ENCODE measurements around the gene RAB2B.

Gene RAB2B

GRCh38 chr14:21505012-21505553 lies 28.3 kb upstream of the RAB2B start:
- TF ChIP-seq EZH2phosphoT487 (IDR thresholded peaks at IDR 0.05; ENCODE audit: borderline replicate concordance): no peak
- TF ChIP-seq, protein P1, sequence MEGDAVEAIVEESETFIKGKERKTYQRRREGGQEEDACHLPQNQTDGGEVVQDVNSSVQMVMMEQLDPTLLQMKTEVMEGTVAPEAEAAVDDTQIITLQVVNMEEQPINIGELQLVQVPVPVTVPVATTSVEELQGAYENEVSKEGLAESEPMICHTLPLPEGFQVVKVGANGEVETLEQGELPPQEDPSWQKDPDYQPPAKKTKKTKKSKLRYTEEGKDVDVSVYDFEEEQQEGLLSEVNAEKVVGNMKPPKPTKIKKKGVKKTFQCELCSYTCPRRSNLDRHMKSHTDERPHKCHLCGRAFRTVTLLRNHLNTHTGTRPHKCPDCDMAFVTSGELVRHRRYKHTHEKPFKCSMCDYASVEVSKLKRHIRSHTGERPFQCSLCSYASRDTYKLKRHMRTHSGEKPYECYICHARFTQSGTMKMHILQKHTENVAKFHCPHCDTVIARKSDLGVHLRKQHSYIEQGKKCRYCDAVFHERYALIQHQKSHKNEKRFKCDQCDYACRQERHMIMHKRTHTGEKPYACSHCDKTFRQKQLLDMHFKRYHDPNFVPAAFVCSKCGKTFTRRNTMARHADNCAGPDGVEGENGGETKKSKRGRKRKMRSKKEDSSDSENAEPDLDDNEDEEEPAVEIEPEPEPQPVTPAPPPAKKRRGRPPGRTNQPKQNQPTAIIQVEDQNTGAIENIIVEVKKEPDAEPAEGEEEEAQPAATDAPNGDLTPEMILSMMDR (conservative IDR thresholded peaks at IDR 0.05; ENCODE audit: low read length): no peak

GRCh38 chr14:21503376-21503775 lies 26.6 kb upstream of the RAB2B start:
- H3K79me2 ChIP-seq (ENCODE audit: insufficient read depth, low read length): peaks cover 36% of the 10 kb centered on the region
- no peak overlapping the region for H2AFZ ChIP-seq (ENCODE audit: low read length)
- peaks cover 52% of the 10 kb centered on the region; the same call in 1 of the 2 replicates for H3K36me3 ChIP-seq (ENCODE audit: insufficient read depth, low read length)
- TF ChIP-seq, protein P1 (conservative IDR thresholded peaks at IDR 0.05; ENCODE audit: low read length): no peak
- TF ChIP-seq EZH2phosphoT487 (IDR thresholded peaks at IDR 0.05; ENCODE audit: borderline replicate concordance): no peak
- H3F3A ChIP-seq (ENCODE audit: low read depth): no peaks in the 10 kb centered on the region
- no peaks in the 10 kb centered on the region for H3K27me3 ChIP-seq (ENCODE audit: insufficient read depth, low read length, poor library complexity, severe bottlenecking)
- no peak overlapping the region for H3K9ac ChIP-seq (ENCODE audit: low read depth, low read length, poor library complexity, severe bottlenecking)
- no peaks in the 10 kb centered on the region for H3K9me3 ChIP-seq (ENCODE audit: insufficient read depth, low read depth, low read length)
- no peak overlapping the region for H3K4me3 ChIP-seq (ENCODE audit: low read length, poor library complexity, severe bottlenecking)
- peaks cover 7% of the 10 kb centered on the region for H4K20me1 ChIP-seq (ENCODE audit: insufficient read depth, low read length, poor library complexity, severe bottlenecking)
- H3K9me2 ChIP-seq (replicated peaks; ENCODE audit: low read depth, low read length): no peaks in the 10 kb centered on the region
- no peaks in the 10 kb centered on the region for H3K4me1 ChIP-seq (ENCODE audit: insufficient read depth, low read length, poor library complexity, severe bottlenecking)
- no peak overlapping the region for H3K4me2 ChIP-seq (ENCODE audit: low read depth, low read length, poor library complexity, severe bottlenecking)

More at GRCh38 chr14:21505012-21505553, 28.3 kb upstream of the RAB2B start:
- no peak overlapping the region for H3K4me3 ChIP-seq (ENCODE audit: low read length, poor library complexity, severe bottlenecking)
- H3K9me3 ChIP-seq (ENCODE audit: insufficient read depth, low read depth, low read length): no peaks in the 10 kb centered on the region
- H3K79me2 ChIP-seq (ENCODE audit: insufficient read depth, low read length): peaks cover 53% of the 10 kb centered on the region
- no peaks in the 10 kb centered on the region for H3F3A ChIP-seq (ENCODE audit: low read depth)
- H4K20me1 ChIP-seq (ENCODE audit: insufficient read depth, low read length, poor library complexity, severe bottlenecking): peaks cover 14% of the 10 kb centered on the region
- peak overlapping the region; percentile 26 for H3K4me2 ChIP-seq (ENCODE audit: low read depth, low read length, poor library complexity, severe bottlenecking)
- H3K27me3 ChIP-seq (ENCODE audit: insufficient read depth, low read length, poor library complexity, severe bottlenecking): no peaks in the 10 kb centered on the region
- H3K4me1 ChIP-seq (ENCODE audit: insufficient read depth, low read length, poor library complexity, severe bottlenecking): peaks cover 4% of the 10 kb centered on the region
- H3K9me2 ChIP-seq (replicated peaks; ENCODE audit: low read depth, low read length): no peaks in the 10 kb centered on the region
- no peak overlapping the region for H2AFZ ChIP-seq (ENCODE audit: low read length)
- peaks cover 37% of the 10 kb centered on the region; the same call in 1 of the 2 replicates for H3K36me3 ChIP-seq (ENCODE audit: insufficient read depth, low read length)
- no peak overlapping the region for H3K9ac ChIP-seq (ENCODE audit: low read depth, low read length, poor library complexity, severe bottlenecking)

DNA sequence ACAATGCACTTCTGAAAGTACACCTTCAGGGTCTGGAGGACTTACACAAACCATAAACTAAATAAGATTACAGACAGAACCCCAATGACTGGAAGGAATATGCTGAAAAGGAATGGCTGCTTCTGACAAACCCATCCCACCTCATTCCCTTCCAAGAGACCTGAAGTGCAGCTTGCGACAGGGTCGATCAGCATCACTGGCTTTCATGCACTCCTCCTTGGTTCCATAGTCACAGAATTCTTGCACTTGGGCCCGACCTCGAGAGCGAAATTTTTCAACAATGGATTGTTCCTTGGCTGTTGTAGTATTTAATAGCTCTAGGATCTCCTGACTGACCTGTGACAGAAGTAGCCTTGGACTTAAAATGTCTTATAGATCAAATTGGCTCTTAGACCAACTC lies 24.8 kb upstream of the RAB2B start:
- TF ChIP-seq EZH2phosphoT487 (IDR thresholded peaks at IDR 0.05; ENCODE audit: borderline replicate concordance): no peak
- TF ChIP-seq, protein P1 (conservative IDR thresholded peaks at IDR 0.05; ENCODE audit: low read length): no peak
- Histone ChIP-seq H3F3A (ENCODE audit: low read depth) (no peaks in the 10 kb centered on the region; the same call in 1 of the 2 replicates), H3K27me3 (ENCODE audit: insufficient read depth, low read length, poor library complexity, severe bottlenecking) (no peaks in the 10 kb centered on the region), H2AFZ (ENCODE audit: low read length) (no peak overlapping the region), H4K20me1 (ENCODE audit: insufficient read depth, low read length, poor library complexity, severe bottlenecking) (peaks cover 7% of the 10 kb centered on the region), H3K4me3 (ENCODE audit: low read length, poor library complexity, severe bottlenecking) (no peak overlapping the region), H3K9ac (ENCODE audit: low read depth, low read length, poor library complexity, severe bottlenecking) (no peak overlapping the region), H3K79me2 (ENCODE audit: insufficient read depth, low read length) (peaks cover 20% of the 10 kb centered on the region), H3K4me1 (ENCODE audit: insufficient read depth, low read length, poor library complexity, severe bottlenecking) (no peaks in the 10 kb centered on the region), H3K36me3 (ENCODE audit: insufficient read depth, low read length) (peaks cover 69% of the 10 kb centered on the region), H3K9me2 (replicated peaks; ENCODE audit: low read depth, low read length) (no peaks in the 10 kb centered on the region), H3K9me3 (ENCODE audit: insufficient read depth, low read depth, low read length) (no peaks in the 10 kb centered on the region), H3K4me2 (ENCODE audit: low read depth, low read length, poor library complexity, severe bottlenecking) (no peak overlapping the region)

Data from Loucy (cell line).